ENCODE measurements around the gene ZFC3H1.

Gene ZFC3H1

GRCh38 chr12:71663561-71664410 lies at the start of gene ZFC3H1, which contains the start of gene THAP2:
Gene ZFC3H1 (minus strand): TSS chr12:71663848. CDS start chr12:71663610, 238 bp downstream.
Gene THAP2 (plus strand): TSS chr12:71664301. CDS start chr12:71664510, 209 bp downstream.
- TF ChIP-seq TAF1 (IDR thresholded peaks at IDR 0.05; ENCODE audit: low read depth) (peak; percentile 80), EP300 (IDR thresholded peaks at IDR 0.05; ENCODE audit: borderline replicate concordance) (no peak), USF1 (IDR thresholded peaks at IDR 0.05) (0 out of 2 replicates have a peak, but pooled peaks have one; percentile 12), CEBPB (IDR thresholded peaks at IDR 0.05) (0 out of 2 replicates have a peak, but pooled peaks have one; percentile 22), NFIC (IDR thresholded peaks at IDR 0.05) (peak; percentile 27), FOXM1 (IDR thresholded peaks at IDR 0.05; ENCODE audit: borderline replicate concordance, low read depth) (no peak), CREB1 (IDR thresholded peaks at IDR 0.05; ENCODE audit: low read depth) (peak; percentile 92), TEAD4 (IDR thresholded peaks at IDR 0.05) (no peak), MAX (IDR thresholded peaks at IDR 0.05) (peak; percentile 4), ZBTB7A (IDR thresholded peaks at IDR 0.05; ENCODE audit: low read depth) (no peak), YY1 (IDR thresholded peaks at IDR 0.05; ENCODE audit: low read depth) (peak; percentile 99), RAD21 (IDR thresholded peaks at IDR 0.05; ENCODE audit: low read depth) (no peak), TCF12 (IDR thresholded peaks at IDR 0.05; ENCODE audit: low read depth) (no peak; the same call in 1 of the 2 replicates), EGR1 (IDR thresholded peaks at IDR 0.05) (peak; percentile 91), REST (IDR thresholded peaks at IDR 0.05; ENCODE audit: low read depth) (no peak)

GRCh38 chr12:71710276-71711125 lies 46.9 kb upstream of the ZFC3H1 start:
- peak; percentile 70 for TF ChIP-seq TEAD4 (IDR thresholded peaks at IDR 0.05)
- 0 out of 2 replicates have a peak, but pooled peaks have one; percentile 18 for TF ChIP-seq YY1 (IDR thresholded peaks at IDR 0.05; ENCODE audit: low read depth)
- peak; percentile 61; the same call in 1 of the 2 replicates for TF ChIP-seq NFIC (IDR thresholded peaks at IDR 0.05)
- TF ChIP-seq USF1 (IDR thresholded peaks at IDR 0.05) = no peak
- no peak for TF ChIP-seq CREB1 (IDR thresholded peaks at IDR 0.05; ENCODE audit: low read depth)
- TF ChIP-seq FOXM1 (IDR thresholded peaks at IDR 0.05; ENCODE audit: borderline replicate concordance, low read depth) = peak; percentile 48; the same call in 1 of the 2 replicates
- TF ChIP-seq CEBPB (IDR thresholded peaks at IDR 0.05) = peak; percentile 82
- no peak for TF ChIP-seq TAF1 (IDR thresholded peaks at IDR 0.05; ENCODE audit: low read depth)
- peak; percentile 74; the same call in 1 of the 2 replicates for TF ChIP-seq EP300 (IDR thresholded peaks at IDR 0.05; ENCODE audit: borderline replicate concordance)
- TF ChIP-seq MAX (IDR thresholded peaks at IDR 0.05) = peak; percentile 58
- 0 out of 2 replicates have a peak, but pooled peaks have one; percentile 54 for TF ChIP-seq TCF12 (IDR thresholded peaks at IDR 0.05; ENCODE audit: low read depth)
- TF ChIP-seq RAD21 (IDR thresholded peaks at IDR 0.05; ENCODE audit: low read depth) = no peak

- 0 out of 2 replicates have a peak, but pooled peaks have one; percentile 6 for TF ChIP-seq NFIC (IDR thresholded peaks at IDR 0.05)
- no peak for TF ChIP-seq REST (IDR thresholded peaks at IDR 0.05; ENCODE audit: low read depth)
Measured at GRCh38 chr12:71708658-71709057, 45.0 kb upstream of the ZFC3H1 start.

- TF ChIP-seq YY1 (IDR thresholded peaks at IDR 0.05; ENCODE audit: low read depth) (no peak), EGR1 (IDR thresholded peaks at IDR 0.05) (no peak), TCF12 (IDR thresholded peaks at IDR 0.05; ENCODE audit: low read depth) (peak; percentile 69), TAF1 (IDR thresholded peaks at IDR 0.05; ENCODE audit: low read depth) (no peak), CEBPB (IDR thresholded peaks at IDR 0.05) (no peak), REST (IDR thresholded peaks at IDR 0.05; ENCODE audit: low read depth) (no peak), USF1 (IDR thresholded peaks at IDR 0.05) (no peak), NFIC (IDR thresholded peaks at IDR 0.05) (peak; percentile 93), TEAD4 (IDR thresholded peaks at IDR 0.05) (peak; percentile 74), ZBTB7A (IDR thresholded peaks at IDR 0.05; ENCODE audit: low read depth) (no peak), RAD21 (IDR thresholded peaks at IDR 0.05; ENCODE audit: low read depth) (no peak), FOXM1 (IDR thresholded peaks at IDR 0.05; ENCODE audit: borderline replicate concordance, low read depth) (peak; percentile 74), CREB1 (IDR thresholded peaks at IDR 0.05; ENCODE audit: low read depth) (no peak), EP300 (IDR thresholded peaks at IDR 0.05; ENCODE audit: borderline replicate concordance) (peak; percentile 49; the same call in 1 of the 2 replicates), MAX (IDR thresholded peaks at IDR 0.05) (no peak)
Measured at GRCh38 chr12:71704920-71705319, 41.3 kb upstream of the ZFC3H1 start.

Measured in Ishikawa (cell line).